Skin of body (tissue), 2 donors: ENCODE results near the gene USP49. TPM values are rescaled to one million over a fixed set of nuclear protein-coding genes. Genes with fewer than 3 reads are reported as not detected.

Source experiments
- DNase-seq: peaks from one replicate; lab custom pipeline; 2025; lab: John Stamatoyannopoulos, UW
- total RNA-seq: library from RNA; depleted of rRNA; stranded (reverse); fragments of >200 nt; gene quantifications from one replicate; pipeline ENCODE4 v1.2.3, GENCODE V29; 2014

Gene USP49
- total RNA-seq, 1 donor from 2014 or later, result 5.0 TPM

GRCh38 chr6:41877051-41877680 is 18.0 kb downstream of the USP49 start:
- DNase-seq, result no peak

GRCh38 chr6:41874741-41875140 is 20.4 kb downstream of the USP49 start:
- no peak for DNase-seq

GRCh38 chr6:41872147-41872546 is 23.0 kb downstream of the USP49 start:
- no peak for DNase-seq

GRCh38 chr6:41871691-41872090 is 23.5 kb downstream of the USP49 start:
- DNase-seq, result no peak

GRCh38 chr6:41859356-41859755 is 35.8 kb downstream of the USP49 start:
- no peak for DNase-seq

GRCh38 chr6:41858703-41859102 is 36.5 kb downstream of the USP49 start:
- no peak for DNase-seq

GRCh38 chr6:41850861-41851260 is 44.3 kb downstream of the USP49 start:
- no peak for DNase-seq

GRCh38 chr6:41846666-41847237 is 48.4 kb downstream of the USP49 start:
- peak; percentile 37 for DNase-seq

GRCh38 chr6:41843178-41843577 is 52.0 kb downstream of the USP49 start:
- DNase-seq, result no peak

GRCh38 chr6:41840326-41840725 is 54.8 kb downstream of the USP49 start:
- DNase-seq, result no peak

GRCh38 chr6:41836660-41837052 is 58.5 kb downstream of the USP49 start:
- no peak for DNase-seq

GRCh38 chr6:41836022-41836659 is 59.0 kb downstream of the USP49 start:
- no peak for DNase-seq

- no peak for DNase-seq
These were observed 62.9 kb downstream of the USP49 start for GRCh38 chr6:41832263-41832662.

- no peak for DNase-seq
These were observed 68.7 kb downstream of the USP49 start for GRCh38 chr6:41826343-41827022.

- no peak for DNase-seq
These were observed 70.3 kb downstream of the USP49 start for GRCh38 chr6:41824571-41825569.

GRCh38 chr6:41823178-41823577 is 72.0 kb downstream of the USP49 start:
- no peak for DNase-seq

GRCh38 chr6:41822021-41822420 is 73.2 kb downstream of the USP49 start:
- DNase-seq, result no peak

- DNase-seq, result no peak
These were observed 73.9 kb downstream of the USP49 start for GRCh38 chr6:41821266-41821665.

- DNase-seq, result no peak
These were observed 76.7 kb downstream of the USP49 start for GRCh38 chr6:41818271-41819054.

- DNase-seq, result no peak
These were observed 79.6 kb downstream of the USP49 start for GRCh38 chr6:41815587-41815986.
